WI38 (cell line): ENCODE data around the gene CDH2.
A peak's percentile ranks its signal among the peaks of the same experiment; 100 is the strongest.

Experiments used
- H3K4me3 ChIP-seq: 2 replicates; pipeline ENCODE4 v1.5.1; 2011; ENCODE audit warnings: low read depth, mild to moderate bottlenecking, control low read depth, low read length
- CTCF ChIP-seq: IDR thresholded peaks from 2 replicates; pipeline ENCODE4 v1.5.1; 2012; ENCODE audit warnings: low read depth, mild to moderate bottlenecking, control low read depth, low read length

CDH2 gene

GRCh38 chr18:28019425-28020108 is 157.4 kb downstream of the CDH2 start:
- no peak for TF ChIP-seq CTCF
- no peak overlapping the region for H3K4me3 ChIP-seq

GRCh38 chr18:28018351-28018750 is 158.6 kb downstream of the CDH2 start:
- H3K4me3 ChIP-seq, result no peak overlapping the region
- TF ChIP-seq CTCF, result no peak

GRCh38 chr18:28015671-28016070 is 161.3 kb downstream of the CDH2 start:
- TF ChIP-seq CTCF, result no peak
- no peak overlapping the region for H3K4me3 ChIP-seq

GRCh38 chr18:28013066-28013465 is 163.9 kb downstream of the CDH2 start:
- TF ChIP-seq CTCF, result peak; percentile 12; the same call in 1 of the 2 replicates
- no peak overlapping the region for H3K4me3 ChIP-seq

- no peak overlapping the region for H3K4me3 ChIP-seq
- no peak for TF ChIP-seq CTCF
These were observed 164.6 kb downstream of the CDH2 start for GRCh38 chr18:28012336-28012735.

GRCh38 chr18:28009589-28009988 is 167.3 kb downstream of the CDH2 start:
- no peak overlapping the region for H3K4me3 ChIP-seq
- TF ChIP-seq CTCF, result no peak

GRCh38 chr18:28007841-28008240 is 169.1 kb downstream of the CDH2 start:
- H3K4me3 ChIP-seq, result no peak overlapping the region
- no peak for TF ChIP-seq CTCF
